GM23338 (cell line): ENCODE data around the gene FAM98C. TPM values are rescaled to one million over a fixed set of nuclear protein-coding genes. Genes with fewer than 3 reads are reported as not detected.

Source experiments
- ATAC-seq: fragments of 200-7000 bp; cut with Tn5 transposase; 3 replicates; pipeline ENCODE4 v1.9.1; 2020
- DNase-seq: peaks from one replicate; pipeline ENCODE4 v3.0.0-alpha.2; 2015; ENCODE audit warnings: low spot score
- H2AFZ ChIP-seq: fragments of 200-600 bp; sonication (generic); 2 replicates; pipeline ENCODE4 v1.8.0; 2016; ENCODE audit warnings: antibody characterized with exemption, mild to moderate bottlenecking, moderate library complexity
- H3F3A ChIP-seq: fragments of 200-600 bp; sonication (generic); replicated peaks from 2 replicates; pipeline ENCODE4 v1.8.0; 2017; ENCODE audit warnings: antibody characterized with exemption, mixed run types, low read depth
- H3K27ac ChIP-seq: fragments of 200-600 bp; sonication (generic); 2 replicates; pipeline ENCODE4 v1.6.1; 2016; ENCODE audit warnings: low read depth
- H3K27me3 ChIP-seq: fragments of 200-600 bp; sonication (generic); 2 replicates; pipeline ENCODE4 v1.8.0; 2016; ENCODE audit warnings: mild to moderate bottlenecking, mixed run types, moderate library complexity; ENCODE audit not compliant: insufficient read depth
- H3K36me3 ChIP-seq: fragments of 200-600 bp; sonication (generic); 2 replicates; pipeline ENCODE4 v1.8.0; 2016; ENCODE audit warnings: mild to moderate bottlenecking; ENCODE audit not compliant: insufficient read depth
- H3K4me1 ChIP-seq: fragments of 200-600 bp; sonication (generic); 2 replicates; pipeline ENCODE4 v1.8.0; 2016; ENCODE audit warnings: mild to moderate bottlenecking, moderate library complexity; ENCODE audit not compliant: insufficient read depth
- H3K4me2 ChIP-seq: fragments of 200-600 bp; sonication (generic); 2 replicates; pipeline ENCODE4 v1.7.1; 2017; ENCODE audit warnings: mixed run types
- H3K4me3 ChIP-seq: fragments of 200-600 bp; sonication (generic); 2 replicates; pipeline ENCODE4 v1.6.1; 2016; ENCODE audit warnings: mixed run types
- H3K79me2 ChIP-seq: fragments of 200-600 bp; sonication (generic); replicated peaks from 2 replicates; pipeline ENCODE4 v1.8.0; 2017; ENCODE audit warnings: mild to moderate bottlenecking; ENCODE audit not compliant: insufficient read depth
- H3K9me2 ChIP-seq: fragments of 200-600 bp; sonication (generic); 2 replicates; pipeline ENCODE4 v1.8.0; 2017; ENCODE audit not compliant: insufficient read depth
- H4K20me1 ChIP-seq: fragments of 200-600 bp; sonication (generic); replicated peaks from 2 replicates; pipeline ENCODE4 v1.8.0; 2017; ENCODE audit warnings: mild to moderate bottlenecking; ENCODE audit not compliant: insufficient read depth
- H3K27ac Mint-ChIP-seq: 2 replicates; pipeline ENCODE4 v1.8.0; 2020; ENCODE audit warnings: inconsistent platforms, mild to moderate bottlenecking, moderate library complexity, mixed read lengths
- H3K27me3 Mint-ChIP-seq: 3 replicates; pipeline ENCODE4 v1.8.0; 2022; ENCODE audit warnings: low read depth, mild to moderate bottlenecking, moderate library complexity, mixed read lengths, inconsistent platforms; ENCODE audit not compliant: insufficient read depth, poor library complexity
- H3K36me3 Mint-ChIP-seq: 3 replicates; pipeline ENCODE4 v1.8.0; 2021; ENCODE audit warnings: low read depth, mild to moderate bottlenecking, inconsistent platforms, moderate library complexity, mixed read lengths
- H3K4me1 Mint-ChIP-seq: 3 replicates; pipeline ENCODE4 v1.8.0; 2020; ENCODE audit warnings: mild to moderate bottlenecking, inconsistent platforms, mixed read lengths
- H3K4me3 Mint-ChIP-seq: 3 replicates; pipeline ENCODE4 v1.8.0; 2021; ENCODE audit warnings: moderate library complexity, mild to moderate bottlenecking, inconsistent platforms, mixed read lengths
- H3K9me3 Mint-ChIP-seq: 3 replicates; pipeline ENCODE4 v1.8.0; 2020; ENCODE audit warnings: moderate library complexity, mild to moderate bottlenecking, inconsistent platforms, mixed read lengths
- CREB1 ChIP-seq: fragments of 250-450 bp; sonication (Bioruptor Pico); IDR thresholded peaks from 2 replicates; pipeline ENCODE4 v1.5.0; 2020; ENCODE audit warnings: low read depth, mild to moderate bottlenecking, moderate library complexity
- EZH2 ChIP-seq: fragments of 200-600 bp; sonication (generic); IDR thresholded peaks from one replicate; pipeline ENCODE4 v1.8.0; 2017; ENCODE audit warnings: antibody characterized with exemption, mild to moderate bottlenecking, low read depth; ENCODE audit not compliant: unreplicated experiment
- EZH2phosphoT487 ChIP-seq: fragments of 200-600 bp; sonication (generic); IDR thresholded peaks from one replicate; pipeline ENCODE4 v1.8.1; 2018; ENCODE audit warnings: antibody characterized with exemption; ENCODE audit not compliant: unreplicated experiment
- JUNB ChIP-seq: IDR thresholded peaks from one replicate; pipeline ENCODE4 v1.6.1; 2016; ENCODE audit warnings: antibody characterized with exemption; ENCODE audit not compliant: unreplicated experiment
- NANOG ChIP-seq: IDR thresholded peaks from 2 replicates; pipeline ENCODE4 v1.6.1; 2016; ENCODE audit warnings: antibody characterized with exemption, borderline replicate concordance
- POLR2AphosphoS5 ChIP-seq: IDR thresholded peaks from 2 replicates; pipeline ENCODE4 v1.6.1; 2016; ENCODE audit warnings: antibody characterized with exemption, low read depth
- STAT1 ChIP-seq: IDR thresholded peaks from one replicate; pipeline ENCODE4 v1.6.1; 2016; ENCODE audit warnings: antibody characterized with exemption; ENCODE audit not compliant: unreplicated experiment
- ZNF114 ChIP-seq: fragments of 250-450 bp; sonication (Bioruptor Pico); IDR thresholded peaks from 2 replicates; pipeline ENCODE4 v1.5.0; 2020; ENCODE audit warnings: mild to moderate bottlenecking, moderate library complexity
- ZNF331 ChIP-seq: fragments of 250-450 bp; sonication (Bioruptor Pico); IDR thresholded peaks from 2 replicates; pipeline ENCODE4 v1.5.0; 2020; ENCODE audit warnings: low read depth, mild to moderate bottlenecking, moderate library complexity
- polyA plus RNA-seq: library from polyadenylated mRNA; unstranded; fragments of >200 nt; fragmentation: Nextera tagmentation; extraction: Ambion mirVana; gene quantifications from 2 replicates; pipeline ENCODE4 v1.2.1, GENCODE V29; 2016
- total RNA-seq: library from RNA; depleted of rRNA; stranded (reverse); fragments of >200 nt; shearing (Covaris generic); gene quantifications from 2 replicates; pipeline ENCODE4 v1.2.3, GENCODE V29; 2014
- TF ChIP-seq, protein P1 (sequence below), 2 experiments: fragments of 200-600 bp in 1 of 2; sonication (generic) in 1 of 2; conservative IDR thresholded peaks; 2 replicates each; pipeline versions ENCODE4 v1.5.1 to v1.6.1; 2016 to 2017; ENCODE audit warnings: antibody characterized with exemption in 2 of 2, low read depth in 2 of 2, mild to moderate bottlenecking in 2 of 2, moderate library complexity in 1 of 2
- TF ChIP-seq, protein P2 (sequence below): fragments of 250-450 bp; sonication (Bioruptor Pico); IDR thresholded peaks from 2 replicates; pipeline ENCODE4 v1.5.0; 2020; ENCODE audit warnings: mild to moderate bottlenecking, moderate library complexity
- TF ChIP-seq, protein P3 (sequence below): IDR thresholded peaks from 2 replicates; pipeline ENCODE4 v1.6.1; 2016; ENCODE audit warnings: antibody characterized with exemption
- TF ChIP-seq, protein P4 (sequence below): IDR thresholded peaks from one replicate; pipeline ENCODE4 v1.6.1; 2018; ENCODE audit warnings: antibody characterized with exemption; ENCODE audit not compliant: unreplicated experiment

The FAM98C gene
- total and polyA plus RNA-seq, 2 experiments from 2014 or later: 4.3 to 7.6 TPM

DNA sequence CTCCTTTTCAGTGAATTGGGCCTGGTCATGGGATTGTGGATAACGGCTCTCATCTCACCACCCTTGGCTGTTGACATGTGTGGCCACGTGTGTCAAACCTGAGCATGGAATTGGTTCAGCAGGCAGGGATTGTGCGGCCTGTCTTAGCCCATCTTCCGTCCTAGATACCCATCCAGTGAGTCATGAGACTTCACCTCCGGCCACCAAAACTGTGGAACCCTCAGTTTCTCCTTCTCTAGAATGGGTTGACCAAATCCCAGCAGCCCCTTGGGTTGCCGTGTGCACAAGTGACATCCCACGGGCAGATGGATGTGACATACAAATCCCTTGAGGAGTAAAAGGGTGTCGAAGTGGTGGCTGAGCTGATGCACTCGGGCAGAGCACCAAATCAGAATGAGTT lies 21.8 kb upstream of the FAM98C start:
- H3K9me2 ChIP-seq: no peaks in the 10 kb centered on the region
- H3K4me1 ChIP-seq: peaks cover 3% of the 10 kb centered on the region
- peaks cover 20% of the 10 kb centered on the region for H3K36me3 ChIP-seq
- ATAC-seq (no peak), DNase-seq (no peak)
- peaks cover 14% of the 10 kb centered on the region for H3K27me3 ChIP-seq
- peaks cover 52% of the 10 kb centered on the region for H3K36me3 Mint-ChIP-seq
- no peaks in the 10 kb centered on the region; the same call in 2 of the 3 replicates for H3K9me3 Mint-ChIP-seq
- H3K27ac Mint-ChIP-seq: no peak overlapping the region
- TF ChIP-seq CREB1 (CRISPR knock-in tag) (no peak), ZNF331 (CRISPR knock-in tag) (no peak), JUNB (no peak), EZH2phosphoT487 (no peak), ZNF114 (CRISPR knock-in tag) (no peak), EZH2 (no peak), POLR2AphosphoS5 (no peak), STAT1 (no peak), NANOG (no peak)
- TF ChIP-seq, protein P1, sequence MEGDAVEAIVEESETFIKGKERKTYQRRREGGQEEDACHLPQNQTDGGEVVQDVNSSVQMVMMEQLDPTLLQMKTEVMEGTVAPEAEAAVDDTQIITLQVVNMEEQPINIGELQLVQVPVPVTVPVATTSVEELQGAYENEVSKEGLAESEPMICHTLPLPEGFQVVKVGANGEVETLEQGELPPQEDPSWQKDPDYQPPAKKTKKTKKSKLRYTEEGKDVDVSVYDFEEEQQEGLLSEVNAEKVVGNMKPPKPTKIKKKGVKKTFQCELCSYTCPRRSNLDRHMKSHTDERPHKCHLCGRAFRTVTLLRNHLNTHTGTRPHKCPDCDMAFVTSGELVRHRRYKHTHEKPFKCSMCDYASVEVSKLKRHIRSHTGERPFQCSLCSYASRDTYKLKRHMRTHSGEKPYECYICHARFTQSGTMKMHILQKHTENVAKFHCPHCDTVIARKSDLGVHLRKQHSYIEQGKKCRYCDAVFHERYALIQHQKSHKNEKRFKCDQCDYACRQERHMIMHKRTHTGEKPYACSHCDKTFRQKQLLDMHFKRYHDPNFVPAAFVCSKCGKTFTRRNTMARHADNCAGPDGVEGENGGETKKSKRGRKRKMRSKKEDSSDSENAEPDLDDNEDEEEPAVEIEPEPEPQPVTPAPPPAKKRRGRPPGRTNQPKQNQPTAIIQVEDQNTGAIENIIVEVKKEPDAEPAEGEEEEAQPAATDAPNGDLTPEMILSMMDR (conservative IDR thresholded peaks at IDR 0.05; ENCODE audit: low read depth in 2 of 2): no peak
- TF ChIP-seq, protein P2, sequence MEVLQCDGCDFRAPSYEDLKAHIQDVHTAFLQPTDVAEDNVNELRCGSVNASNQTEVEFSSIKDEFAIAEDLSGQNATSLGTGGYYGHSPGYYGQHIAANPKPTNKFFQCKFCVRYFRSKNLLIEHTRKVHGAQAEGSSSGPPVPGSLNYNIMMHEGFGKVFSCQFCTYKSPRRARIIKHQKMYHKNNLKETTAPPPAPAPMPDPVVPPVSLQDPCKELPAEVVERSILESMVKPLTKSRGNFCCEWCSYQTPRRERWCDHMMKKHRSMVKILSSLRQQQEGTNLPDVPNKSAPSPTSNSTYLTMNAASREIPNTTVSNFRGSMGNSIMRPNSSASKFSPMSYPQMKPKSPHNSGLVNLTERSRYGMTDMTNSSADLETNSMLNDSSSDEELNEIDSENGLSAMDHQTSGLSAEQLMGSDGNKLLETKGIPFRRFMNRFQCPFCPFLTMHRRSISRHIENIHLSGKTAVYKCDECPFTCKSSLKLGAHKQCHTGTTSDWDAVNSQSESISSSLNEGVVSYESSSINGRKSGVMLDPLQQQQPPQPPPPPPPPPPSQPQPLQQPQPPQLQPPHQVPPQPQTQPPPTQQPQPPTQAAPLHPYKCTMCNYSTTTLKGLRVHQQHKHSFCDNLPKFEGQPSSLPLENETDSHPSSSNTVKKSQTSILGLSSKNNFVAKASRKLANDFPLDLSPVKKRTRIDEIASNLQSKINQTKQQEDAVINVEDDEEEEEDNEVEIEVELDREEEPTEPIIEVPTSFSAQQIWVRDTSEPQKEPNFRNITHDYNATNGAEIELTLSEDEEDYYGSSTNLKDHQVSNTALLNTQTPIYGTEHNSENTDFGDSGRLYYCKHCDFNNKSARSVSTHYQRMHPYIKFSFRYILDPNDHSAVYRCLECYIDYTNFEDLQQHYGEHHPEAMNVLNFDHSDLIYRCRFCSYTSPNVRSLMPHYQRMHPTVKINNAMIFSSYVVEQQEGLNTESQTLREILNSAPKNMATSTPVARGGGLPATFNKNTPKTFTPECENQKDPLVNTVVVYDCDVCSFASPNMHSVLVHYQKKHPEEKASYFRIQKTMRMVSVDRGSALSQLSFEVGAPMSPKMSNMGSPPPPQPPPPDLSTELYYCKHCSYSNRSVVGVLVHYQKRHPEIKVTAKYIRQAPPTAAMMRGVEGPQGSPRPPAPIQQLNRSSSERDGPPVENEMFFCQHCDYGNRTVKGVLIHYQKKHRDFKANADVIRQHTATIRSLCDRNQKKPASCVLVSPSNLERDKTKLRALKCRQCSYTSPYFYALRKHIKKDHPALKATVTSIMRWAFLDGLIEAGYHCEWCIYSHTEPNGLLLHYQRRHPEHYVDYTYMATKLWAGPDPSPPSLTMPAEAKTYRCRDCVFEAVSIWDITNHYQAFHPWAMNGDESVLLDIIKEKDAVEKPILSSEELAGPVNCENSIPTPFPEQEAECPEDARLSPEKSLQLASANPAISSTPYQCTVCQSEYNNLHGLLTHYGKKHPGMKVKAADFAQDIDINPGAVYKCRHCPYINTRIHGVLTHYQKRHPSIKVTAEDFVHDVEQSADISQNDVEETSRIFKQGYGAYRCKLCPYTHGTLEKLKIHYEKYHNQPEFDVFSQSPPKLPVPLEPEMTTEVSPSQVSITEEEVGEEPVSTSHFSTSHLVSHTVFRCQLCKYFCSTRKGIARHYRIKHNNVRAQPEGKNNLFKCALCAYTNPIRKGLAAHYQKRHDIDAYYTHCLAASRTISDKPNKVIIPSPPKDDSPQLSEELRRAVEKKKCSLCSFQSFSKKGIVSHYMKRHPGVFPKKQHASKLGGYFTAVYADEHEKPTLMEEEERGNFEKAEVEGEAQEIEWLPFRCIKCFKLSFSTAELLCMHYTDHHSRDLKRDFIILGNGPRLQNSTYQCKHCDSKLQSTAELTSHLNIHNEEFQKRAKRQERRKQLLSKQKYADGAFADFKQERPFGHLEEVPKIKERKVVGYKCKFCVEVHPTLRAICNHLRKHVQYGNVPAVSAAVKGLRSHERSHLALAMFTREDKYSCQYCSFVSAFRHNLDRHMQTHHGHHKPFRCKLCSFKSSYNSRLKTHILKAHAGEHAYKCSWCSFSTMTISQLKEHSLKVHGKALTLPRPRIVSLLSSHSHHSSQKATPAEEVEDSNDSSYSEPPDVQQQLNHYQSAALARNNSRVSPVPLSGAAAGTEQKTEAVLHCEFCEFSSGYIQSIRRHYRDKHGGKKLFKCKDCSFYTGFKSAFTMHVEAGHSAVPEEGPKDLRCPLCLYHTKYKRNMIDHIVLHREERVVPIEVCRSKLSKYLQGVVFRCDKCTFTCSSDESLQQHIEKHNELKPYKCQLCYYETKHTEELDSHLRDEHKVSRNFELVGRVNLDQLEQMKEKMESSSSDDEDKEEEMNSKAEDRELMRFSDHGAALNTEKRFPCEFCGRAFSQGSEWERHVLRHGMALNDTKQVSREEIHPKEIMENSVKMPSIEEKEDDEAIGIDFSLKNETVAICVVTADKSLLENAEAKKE (CRISPR knock-in tag): no peak
- TF ChIP-seq, protein P3, sequence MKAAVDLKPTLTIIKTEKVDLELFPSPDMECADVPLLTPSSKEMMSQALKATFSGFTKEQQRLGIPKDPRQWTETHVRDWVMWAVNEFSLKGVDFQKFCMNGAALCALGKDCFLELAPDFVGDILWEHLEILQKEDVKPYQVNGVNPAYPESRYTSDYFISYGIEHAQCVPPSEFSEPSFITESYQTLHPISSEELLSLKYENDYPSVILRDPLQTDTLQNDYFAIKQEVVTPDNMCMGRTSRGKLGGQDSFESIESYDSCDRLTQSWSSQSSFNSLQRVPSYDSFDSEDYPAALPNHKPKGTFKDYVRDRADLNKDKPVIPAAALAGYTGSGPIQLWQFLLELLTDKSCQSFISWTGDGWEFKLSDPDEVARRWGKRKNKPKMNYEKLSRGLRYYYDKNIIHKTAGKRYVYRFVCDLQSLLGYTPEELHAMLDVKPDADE: no peak
- TF ChIP-seq, protein P4, sequence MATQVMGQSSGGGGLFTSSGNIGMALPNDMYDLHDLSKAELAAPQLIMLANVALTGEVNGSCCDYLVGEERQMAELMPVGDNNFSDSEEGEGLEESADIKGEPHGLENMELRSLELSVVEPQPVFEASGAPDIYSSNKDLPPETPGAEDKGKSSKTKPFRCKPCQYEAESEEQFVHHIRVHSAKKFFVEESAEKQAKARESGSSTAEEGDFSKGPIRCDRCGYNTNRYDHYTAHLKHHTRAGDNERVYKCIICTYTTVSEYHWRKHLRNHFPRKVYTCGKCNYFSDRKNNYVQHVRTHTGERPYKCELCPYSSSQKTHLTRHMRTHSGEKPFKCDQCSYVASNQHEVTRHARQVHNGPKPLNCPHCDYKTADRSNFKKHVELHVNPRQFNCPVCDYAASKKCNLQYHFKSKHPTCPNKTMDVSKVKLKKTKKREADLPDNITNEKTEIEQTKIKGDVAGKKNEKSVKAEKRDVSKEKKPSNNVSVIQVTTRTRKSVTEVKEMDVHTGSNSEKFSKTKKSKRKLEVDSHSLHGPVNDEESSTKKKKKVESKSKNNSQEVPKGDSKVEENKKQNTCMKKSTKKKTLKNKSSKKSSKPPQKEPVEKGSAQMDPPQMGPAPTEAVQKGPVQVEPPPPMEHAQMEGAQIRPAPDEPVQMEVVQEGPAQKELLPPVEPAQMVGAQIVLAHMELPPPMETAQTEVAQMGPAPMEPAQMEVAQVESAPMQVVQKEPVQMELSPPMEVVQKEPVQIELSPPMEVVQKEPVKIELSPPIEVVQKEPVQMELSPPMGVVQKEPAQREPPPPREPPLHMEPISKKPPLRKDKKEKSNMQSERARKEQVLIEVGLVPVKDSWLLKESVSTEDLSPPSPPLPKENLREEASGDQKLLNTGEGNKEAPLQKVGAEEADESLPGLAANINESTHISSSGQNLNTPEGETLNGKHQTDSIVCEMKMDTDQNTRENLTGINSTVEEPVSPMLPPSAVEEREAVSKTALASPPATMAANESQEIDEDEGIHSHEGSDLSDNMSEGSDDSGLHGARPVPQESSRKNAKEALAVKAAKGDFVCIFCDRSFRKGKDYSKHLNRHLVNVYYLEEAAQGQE: no peak
- no peak overlapping the region for H3K4me2 ChIP-seq
- H3K79me2 ChIP-seq: peaks cover 16% of the 10 kb centered on the region
- no peak overlapping the region for H3K27ac ChIP-seq
- H2AFZ ChIP-seq: no peak overlapping the region
- H3F3A ChIP-seq: peaks cover 15% of the 10 kb centered on the region
- H3K4me3 Mint-ChIP-seq: no peak overlapping the region
- no peak overlapping the region for H3K4me3 ChIP-seq
- peaks cover 14% of the 10 kb centered on the region for H4K20me1 ChIP-seq
- peaks cover 22% of the 10 kb centered on the region for H3K27me3 Mint-ChIP-seq
- peaks cover 13% of the 10 kb centered on the region for H3K4me1 Mint-ChIP-seq
